ENCODE data around the gene PSMB3.

The PSMB3 gene

GRCh38 chr17:38777641-38778250, 25.2 kb downstream of the PSMB3 start:
- Histone ChIP-seq H3K79me2 (ENCODE audit: insufficient read depth, low read length) (no peaks in the 10 kb centered on the region), H3K4me1 (ENCODE audit: insufficient read depth, low read length, severe bottlenecking) (no peaks in the 10 kb centered on the region), H3K9me2 (ENCODE audit: low read depth, low read length) (no peaks in the 10 kb centered on the region), H3K9me3 (ENCODE audit: low read length) (no peaks in the 10 kb centered on the region), H2AFZ (ENCODE audit: low read length) (no peak overlapping the region), H3K4me3 (ENCODE audit: low read depth, low read length, poor library complexity, severe bottlenecking) (no peak overlapping the region), H3K9ac (ENCODE audit: low read length) (no peak overlapping the region), H3K36me3 (ENCODE audit: insufficient read depth, low read length) (peaks cover 42% of the 10 kb centered on the region), H3K27ac (ENCODE audit: low read depth, low read length, poor library complexity, severe bottlenecking) (no peak overlapping the region), H3K4me2 (ENCODE audit: low read length) (no peak overlapping the region), H4K20me1 (ENCODE audit: insufficient read depth, low read length) (no peaks in the 10 kb centered on the region), H3K27me3 (ENCODE audit: insufficient read depth, low read length) (no peaks in the 10 kb centered on the region), H3F3A (ENCODE audit: insufficient read depth, low read length) (no peaks in the 10 kb centered on the region)
- TF ChIP-seq CTCF (IDR thresholded peaks at IDR 0.05; ENCODE audit: low read length), result no peak
- TF ChIP-seq EZH2 (IDR thresholded peaks at IDR 0.05; ENCODE audit: borderline replicate concordance, low read length), result no peak

- Histone ChIP-seq H4K20me1 (ENCODE audit: insufficient read depth, low read length) (no peaks in the 10 kb centered on the region), H3K79me2 (ENCODE audit: insufficient read depth, low read length) (no peaks in the 10 kb centered on the region), H3K4me1 (ENCODE audit: insufficient read depth, low read length, severe bottlenecking) (no peaks in the 10 kb centered on the region), H3K27ac (ENCODE audit: low read depth, low read length, poor library complexity, severe bottlenecking) (no peak overlapping the region), H3K36me3 (ENCODE audit: insufficient read depth, low read length) (peaks cover 44% of the 10 kb centered on the region), H3K4me3 (ENCODE audit: low read depth, low read length, poor library complexity, severe bottlenecking) (no peak overlapping the region), H3K9ac (ENCODE audit: low read length) (no peak overlapping the region), H3F3A (ENCODE audit: insufficient read depth, low read length) (no peaks in the 10 kb centered on the region), H3K9me3 (ENCODE audit: low read length) (no peaks in the 10 kb centered on the region), H2AFZ (ENCODE audit: low read length) (no peak overlapping the region), H3K9me2 (ENCODE audit: low read depth, low read length) (no peaks in the 10 kb centered on the region), H3K4me2 (ENCODE audit: low read length) (no peak overlapping the region), H3K27me3 (ENCODE audit: insufficient read depth, low read length) (no peaks in the 10 kb centered on the region)
- TF ChIP-seq EZH2 (IDR thresholded peaks at IDR 0.05; ENCODE audit: borderline replicate concordance, low read length) (no peak), CTCF (IDR thresholded peaks at IDR 0.05; ENCODE audit: low read length) (no peak)
Measured at GRCh38 chr17:38779965-38780752, 27.6 kb downstream of the PSMB3 start.

- no peaks in the 10 kb centered on the region for H4K20me1 ChIP-seq (ENCODE audit: insufficient read depth, low read length)
- no peak overlapping the region for H3K9ac ChIP-seq (ENCODE audit: low read length)
- H3F3A ChIP-seq (ENCODE audit: insufficient read depth, low read length), result no peaks in the 10 kb centered on the region
- no peaks in the 10 kb centered on the region for H3K27me3 ChIP-seq (ENCODE audit: insufficient read depth, low read length)
- no peak overlapping the region for H2AFZ ChIP-seq (ENCODE audit: low read length)
- H3K4me3 ChIP-seq (ENCODE audit: low read depth, low read length, poor library complexity, severe bottlenecking), result no peak overlapping the region
- no peaks in the 10 kb centered on the region for H3K4me1 ChIP-seq (ENCODE audit: insufficient read depth, low read length, severe bottlenecking)
- H3K4me2 ChIP-seq (ENCODE audit: low read length), result no peak overlapping the region
- H3K79me2 ChIP-seq (ENCODE audit: insufficient read depth, low read length), result no peaks in the 10 kb centered on the region
- no peaks in the 10 kb centered on the region for H3K9me2 ChIP-seq (ENCODE audit: low read depth, low read length)
- H3K36me3 ChIP-seq (ENCODE audit: insufficient read depth, low read length), result peaks cover 37% of the 10 kb centered on the region
- H3K9me3 ChIP-seq (ENCODE audit: low read length), result no peaks in the 10 kb centered on the region
- no peak overlapping the region for H3K27ac ChIP-seq (ENCODE audit: low read depth, low read length, poor library complexity, severe bottlenecking)
- TF ChIP-seq EZH2 (IDR thresholded peaks at IDR 0.05; ENCODE audit: borderline replicate concordance, low read length) (no peak), CTCF (IDR thresholded peaks at IDR 0.05; ENCODE audit: low read length) (no peak)
Measured at GRCh38 chr17:38783227-38783626, 30.7 kb downstream of the PSMB3 start.

Measured in OCI-LY1 (cell line).